HG03469 (cell line): Measurements from ENCODE around the gene LITAF.

Experiments
- ATAC-seq: cut with Tn5 transposase; IDR thresholded peaks from one replicate; pipeline ENCODE4 v1.9.1; 2021; ENCODE audit warnings: mild to moderate bottlenecking, moderate library complexity, moderate number of reproducible peaks; ENCODE audit not compliant: unreplicated experiment

LITAF gene

GRCh38 chr16:11586856-11587642 lies at the start of gene LITAF:
TSS of gene LITAF (minus strand) at chr16:11586919. CDS start at chr16:11556730, 30,189 bp downstream.
- no peak for ATAC-seq

- no peak for ATAC-seq
Observed at GRCh38 chr16:11636172-11636721, 49.5 kb upstream of the LITAF start.

GRCh38 chr16:11635679-11636171 lies 49.0 kb upstream of the LITAF start:
- ATAC-seq, result no peak

GRCh38 chr16:11635113-11635652 lies 48.5 kb upstream of the LITAF start:
- ATAC-seq, result no peak

GRCh38 chr16:11634312-11634711 lies 47.6 kb upstream of the LITAF start:
- ATAC-seq, result no peak

GRCh38 chr16:11633113-11633512 lies 46.4 kb upstream of the LITAF start:
- no peak for ATAC-seq

GRCh38 chr16:11632455-11632939 lies 45.8 kb upstream of the LITAF start:
- ATAC-seq, result no peak

GRCh38 chr16:11631214-11631613 lies 44.5 kb upstream of the LITAF start:
- no peak for ATAC-seq

GRCh38 chr16:11630768-11631056 lies 44.0 kb upstream of the LITAF start:
- ATAC-seq, result no peak

- ATAC-seq, result no peak
Observed at GRCh38 chr16:11630046-11630767, 43.5 kb upstream of the LITAF start.

- no peak for ATAC-seq
Observed at GRCh38 chr16:11629071-11630030, 42.6 kb upstream of the LITAF start.

- no peak for ATAC-seq
Observed at GRCh38 chr16:11627822-11628457, 41.2 kb upstream of the LITAF start.

GRCh38 chr16:11627292-11627663 lies 40.6 kb upstream of the LITAF start:
- no peak for ATAC-seq

GRCh38 chr16:11626657-11627291 lies 40.1 kb upstream of the LITAF start:
- ATAC-seq, result no peak

- no peak for ATAC-seq
Observed at GRCh38 chr16:11625769-11626168, 39.0 kb upstream of the LITAF start.

GRCh38 chr16:11624636-11625607 lies 38.2 kb upstream of the LITAF start:
- no peak for ATAC-seq

GRCh38 chr16:11624205-11624604 lies 37.5 kb upstream of the LITAF start:
- ATAC-seq, result no peak

- ATAC-seq, result no peak
Observed at GRCh38 chr16:11621920-11622651, 35.4 kb upstream of the LITAF start.
